Stomach (tissue), 9 donors: ENCODE data around the gene CFAP97D1. TPM values are rescaled to one million over a fixed set of nuclear protein-coding genes. Genes with fewer than 3 reads are reported as not detected.
A peak's percentile ranks its signal among the peaks of the same experiment; 100 is the strongest.

Source experiments
- DNase-seq, 2 donors: peaks; one replicate each; pipeline versions ENCODE4 v3.0.0 to v3.0.0-alpha.2; 2013 to 2019
- H3K27ac ChIP-seq, 5 donors: fragments of 200-600 bp in 4 of 5; sonication (generic) in 4 of 5; one replicate each; pipeline ENCODE4 v1.5.1; 2013 to 2019; ENCODE audit warnings: mild to moderate bottlenecking in 1 of 5, moderate library complexity in 1 of 5
- H3K27me3 ChIP-seq, 3 donors: fragments of 200-600 bp; sonication (generic); one replicate each; pipeline ENCODE4 v1.5.1; 2017 to 2019; ENCODE audit warnings: mixed run types in 1 of 3
- H3K36me3 ChIP-seq, 4 donors: fragments of 200-600 bp; sonication (generic); 1 replicate in 3 of 4; 2 replicates in 1 of 4; pipeline ENCODE4 v1.5.1; 2016 to 2019
- H3K4me1 ChIP-seq, 4 donors: fragments of 200-600 bp; sonication (generic); one replicate each; pipeline ENCODE4 v1.5.1; 2016 to 2019
- H3K4me3 ChIP-seq, 4 donors: fragments of 200-600 bp; sonication (generic) in 3 of 4; one replicate each; pipeline ENCODE4 v1.5.1; 2016 to 2019; ENCODE audit warnings: mild to moderate bottlenecking in 1 of 4
- H3K9me3 ChIP-seq, 4 donors: fragments of 200-600 bp; sonication (generic); one replicate each; pipeline ENCODE4 v1.5.1; 2016 to 2019
- CTCF ChIP-seq, 7 experiments: fragments of 450-650 bp in 4 of 7; fragments of 200-600 bp in 3 of 7; sonication (generic) in 3 of 7; IDR thresholded peaks; one replicate each; pipeline ENCODE4 v1.5.1; 2016 to 2019; ENCODE audit warnings: antibody characterized with exemption in 7 of 7, control low read depth in 2 of 7, mild to moderate bottlenecking in 1 of 7
- EP300 ChIP-seq: sonication (generic); formaldehyde crosslinking; IDR thresholded peaks from one replicate; pipeline ENCODE4 v1.6.1; 2017; ENCODE audit warnings: antibody characterized with exemption
- POLR2A ChIP-seq, 4 donors: fragments of 450-650 bp; IDR thresholded peaks; one replicate each; pipeline ENCODE4 v1.6.1; 2016; ENCODE audit warnings: antibody characterized with exemption in 4 of 4, control low read depth in 2 of 4, mild to moderate bottlenecking in 1 of 4, moderate library complexity in 1 of 4
- POLR2AphosphoS5 ChIP-seq, 3 donors: sonication (generic); formaldehyde crosslinking; IDR thresholded peaks; one replicate each; pipeline ENCODE4 v1.6.1; 2016; ENCODE audit warnings: antibody characterized with exemption in 3 of 3
- WGBS, 5 donors: extraction: QIAGEN DNeasy Blood & Tissue Kit in 3 of 5; methylation state at CpG; one replicate each; pipeline versions ENCODE4 v1.1.5 to v1.1.7; 2013 to 2018; 5-methylcytosine and 5-hydroxymethylcytosine counted together
- intact Hi-C: fragments of 100-400 bp; cut with DNase I; formaldehyde crosslinking; loops from one replicate; pipeline ENCODE4 v1.15.1; 2023; ENCODE audit warnings: low total_unique reads
- polyA plus RNA-seq, 3 donors: library from polyadenylated mRNA; stranded (reverse); fragments of 200-250 nt; gene quantifications; one replicate each; pipeline ENCODE4 v1.2.3, GENCODE V29; 2013
- total RNA-seq, 5 donors: library from RNA; depleted of rRNA; stranded (reverse); fragments of >200 nt; gene quantifications; one replicate each; pipeline versions ENCODE4 v1.1.0 to v1.2.3, GENCODE V29; 2014 to 2016
- donor health status: healthy with polysubstance abuse.
- donor health status: Bipolar disorder and iron deficiency.
- donor health status: healthy.

CFAP97D1 gene
- total and polyA plus RNA-seq, 8 donors, result not detected

DNA sequence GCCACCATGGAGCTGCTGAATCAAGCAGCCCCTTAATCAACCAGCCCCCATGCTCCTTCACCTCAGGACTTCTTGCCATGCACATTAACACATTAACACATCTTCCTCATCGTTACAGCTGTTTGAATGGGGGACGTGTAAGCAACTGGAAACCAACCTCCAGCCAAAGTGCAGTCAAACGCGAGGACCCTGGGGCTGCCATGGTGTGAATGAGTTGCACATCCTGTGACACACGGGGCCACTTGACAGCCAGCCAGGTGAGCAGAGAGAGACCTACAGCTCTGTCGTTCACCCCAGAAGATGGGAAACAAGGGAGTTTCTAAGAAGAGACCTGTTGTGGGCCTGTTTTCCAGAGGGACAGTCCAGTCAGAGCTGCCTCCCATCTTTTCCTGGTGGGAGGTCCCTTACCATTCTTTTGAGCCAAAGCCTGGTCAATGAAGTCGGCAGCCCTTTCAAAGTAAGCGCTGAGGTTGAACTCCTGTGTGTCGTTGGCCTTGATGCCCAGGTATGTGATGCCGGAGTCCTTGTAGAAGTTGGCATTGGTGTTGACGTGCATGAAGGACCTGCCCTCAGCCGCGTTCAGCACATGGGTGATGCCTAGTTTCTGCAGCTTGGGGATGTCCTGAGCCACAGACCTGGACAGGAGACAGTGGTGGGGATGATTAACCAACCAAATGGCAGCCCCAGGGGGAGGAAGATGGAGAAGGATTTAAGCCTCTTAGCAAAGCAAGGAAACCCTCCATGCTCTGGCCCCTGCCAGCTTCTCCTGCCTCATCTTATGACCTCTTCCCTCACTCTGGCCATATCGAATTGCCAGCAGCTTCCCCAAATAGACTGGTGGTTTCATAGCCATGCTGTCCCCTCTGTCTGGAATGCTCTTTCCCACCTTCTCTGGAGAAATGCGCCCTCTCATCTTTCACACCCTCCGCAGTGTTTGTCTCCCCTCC, 5.7 kb upstream of the CFAP97D1 start:
- Histone ChIP-seq H3K36me3 (peaks cover 36 to 71% (median 63%) of the 10 kb centered on the region in 4 donors), H3K27ac (peak overlapping the region in 2 of 5 donors; percentile 1 to 99), H3K27me3 (no peaks in the 10 kb centered on the region), H3K9me3 (no peaks in the 10 kb centered on the region), H3K4me3 (no peak overlapping the region), H3K4me1 (peaks cover 45 to 78% (median 67%) of the 10 kb centered on the region in 4 donors)
- no peak for TF ChIP-seq POLR2AphosphoS5 (IDR thresholded peaks at IDR 0.05)
- TF ChIP-seq EP300, result no peak
- TF ChIP-seq CTCF (IDR thresholded peaks at IDR 0.05), result no peak
- no peak for TF ChIP-seq POLR2A (IDR thresholded peaks at IDR 0.05)
- 92 to 93% (median 92%) methylated on average over 16 of the region's 16 CpGs for WGBS, 5 donors
- DNase-seq, result no peak
- intact Hi-C loops, result no loop called here

GRCh38 chr17:43778337-43779144, 1.7 kb upstream of the CFAP97D1 start, which contains the start of gene DUSP3:
TSS of gene DUSP3 (minus strand) at chr17:43778977. CDS start at chr17:43778924, 53 bp downstream.
- TF ChIP-seq POLR2AphosphoS5 (IDR thresholded peaks at IDR 0.05), result peak; percentile 90 to 96 (median 94)
- no peak for TF ChIP-seq CTCF (IDR thresholded peaks at IDR 0.05)
- TF ChIP-seq EP300, result peak; percentile 16
- peak in 2 of 4 donors; percentile 20 to 22 for TF ChIP-seq POLR2A (IDR thresholded peaks at IDR 0.05)

GRCh38 chr17:43779145-43780125, 800 bp upstream of the CFAP97D1 start:
- Histone ChIP-seq H3K27me3 (no peaks in the 10 kb centered on the region), H3K27ac (peak overlapping the region; percentile 99 to 100 (median 99)), H3K4me3 (peak overlapping the region; percentile 68 to 96 (median 82)), H3K4me1 (peaks cover 36 to 52% (median 44%) of the 10 kb centered on the region in 4 donors), H3K9me3 (no peaks in the 10 kb centered on the region), H3K36me3 (peaks cover 2 to 23% (median 15%) of the 10 kb centered on the region in 4 donors)
- TF ChIP-seq CTCF (IDR thresholded peaks at IDR 0.05), result no peak
- TF ChIP-seq EP300, result no peak
- TF ChIP-seq POLR2AphosphoS5 (IDR thresholded peaks at IDR 0.05), result no peak
- TF ChIP-seq POLR2A (IDR thresholded peaks at IDR 0.05), result no peak
- DNase-seq, result no peak
- 7 to 10% (median 8%) methylated on average over 20 to 26 of the region's 26 CpGs for WGBS, 5 donors
- intact Hi-C loops, result no loop called here

More at GRCh38 chr17:43778337-43779144, 1.7 kb upstream of the CFAP97D1 start, which contains the start of gene DUSP3:
- Histone ChIP-seq H3K4me1 (peaks cover 39 to 60% (median 52%) of the 10 kb centered on the region in 4 donors), H3K27me3 (no peaks in the 10 kb centered on the region), H3K9me3 (no peaks in the 10 kb centered on the region), H3K36me3 (peaks cover 11 to 32% (median 24%) of the 10 kb centered on the region in 4 donors), H3K27ac (peak within 1 kb of the TSS; percentile 99 to 100 (median 99)), H3K4me3 (peak within 1 kb of the TSS; percentile 68 to 96 (median 82))
- WGBS, 5 donors, result 0 to 1% (median 0%) methylated on average over 42 to 100 of the region's 100 CpGs
- intact Hi-C loops, result no loop called here
- peak; percentile 98 for DNase-seq
